Esophagus (tissue), 2 donors: ENCODE results near the gene CCR1. TPM values are rescaled to one million over a fixed set of nuclear protein-coding genes. Genes with fewer than 3 reads are reported as not detected.

Source experiments
- H3K27ac ChIP-seq, 2 donors: one replicate each; pipeline ENCODE4 v1.5.1; 2013; ENCODE audit warnings: low read depth in 2 of 2, mild to moderate bottlenecking in 2 of 2, inconsistent platforms in 1 of 2, low read length in 1 of 2, moderate library complexity in 1 of 2
- H3K27me3 ChIP-seq, 2 donors: one replicate each; pipeline ENCODE4 v1.6.1; 2013; ENCODE audit warnings: low read length in 2 of 2, control low read depth in 1 of 2, mild to moderate bottlenecking in 1 of 2; ENCODE audit not compliant: insufficient read depth in 2 of 2, control insufficient read depth in 1 of 2
- H3K36me3 ChIP-seq, 2 donors: one replicate each; pipeline ENCODE4 v1.6.1; 2013; ENCODE audit warnings: low read length in 1 of 2; ENCODE audit not compliant: control insufficient read depth in 2 of 2, insufficient read depth in 2 of 2
- H3K4me1 ChIP-seq, 2 donors: one replicate each; pipeline ENCODE4 v1.6.1; 2013; ENCODE audit warnings: low read length in 1 of 2; ENCODE audit not compliant: control insufficient read depth in 2 of 2, insufficient read depth in 2 of 2
- H3K4me3 ChIP-seq, 2 donors: one replicate each; pipeline ENCODE4 v1.5.1; 2013; ENCODE audit warnings: low read length in 2 of 2, mild to moderate bottlenecking in 2 of 2, low read depth in 1 of 2, moderate library complexity in 1 of 2
- H3K9me3 ChIP-seq, 2 donors: one replicate each; pipeline ENCODE4 v1.6.1; 2013; ENCODE audit warnings: mild to moderate bottlenecking in 2 of 2, low read depth in 1 of 2, low read length in 1 of 2, moderate library complexity in 1 of 2; ENCODE audit not compliant: control insufficient read depth in 2 of 2, insufficient read depth in 1 of 2
- WGBS, 2 donors: extraction: QIAGEN DNeasy Blood & Tissue Kit; methylation state at CpG; one replicate each; pipeline ENCODE4 v1.1.7; 2013; 5-methylcytosine and 5-hydroxymethylcytosine counted together
- polyA plus RNA-seq, 2 donors: library from polyadenylated mRNA; stranded (reverse); fragments of 200-250 nt; gene quantifications; one replicate each; pipeline ENCODE4 v1.2.3, GENCODE V29; 2013
- donor health status: healthy with polysubstance abuse.
- donor health status: Bipolar disorder and iron deficiency.

Gene CCR1
- polyA plus RNA-seq, 2 donors: 0.47 to 0.61 TPM

DNA sequence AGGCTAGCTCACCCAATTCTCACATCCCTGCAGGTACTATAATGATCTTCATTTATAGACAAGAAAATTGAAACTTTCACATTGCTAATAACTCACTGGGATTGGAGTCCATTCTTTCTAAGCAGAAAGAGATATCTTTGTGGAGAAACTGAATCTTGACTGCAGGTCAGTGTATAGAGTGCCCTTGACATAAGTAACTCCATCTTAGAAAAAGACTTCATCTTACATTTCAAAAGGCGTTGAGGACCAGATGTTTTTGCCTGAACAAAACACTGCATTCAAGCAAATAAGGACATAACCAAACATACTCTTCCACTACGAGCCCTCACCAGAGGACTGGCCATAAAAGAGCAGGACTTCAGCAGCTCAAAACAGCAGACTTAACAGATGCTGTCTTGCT lies 27.3 kb upstream of the CCR1 start:
- H3K27ac ChIP-seq: no peak overlapping the region

GRCh38 chr3:46233194-46233593 lies 25.1 kb upstream of the CCR1 start:
- Histone ChIP-seq H3K27ac (no peak overlapping the region), H3K9me3 (peaks cover 0 to 2% of the 10 kb centered on the region in 2 donors), H3K27me3 (no peaks in the 10 kb centered on the region), H3K36me3 (no peaks in the 10 kb centered on the region), H3K4me1 (no peaks in the 10 kb centered on the region), H3K4me3 (no peak overlapping the region)
- WGBS, 2 donors: 76 to 81% methylated on average over 6 of the region's 6 CpGs

More for the DNA sequence above, 27.3 kb upstream of the CCR1 start:
- no peaks in the 10 kb centered on the region for H3K27me3 ChIP-seq
- no peaks in the 10 kb centered on the region for H3K4me1 ChIP-seq
- no peaks in the 10 kb centered on the region for H3K36me3 ChIP-seq
- no peak overlapping the region for H3K4me3 ChIP-seq
- peaks cover 0 to 2% of the 10 kb centered on the region in 2 donors for H3K9me3 ChIP-seq
- 82 to 84% methylated on average over 2 of the region's 2 CpGs for WGBS, 2 donors

GRCh38 chr3:46231323-46231722 lies 23.2 kb upstream of the CCR1 start:
- Histone ChIP-seq H3K27me3 (no peaks in the 10 kb centered on the region), H3K9me3 (peaks cover 0 to 2% of the 10 kb centered on the region in 2 donors), H3K27ac (no peak overlapping the region), H3K36me3 (no peaks in the 10 kb centered on the region), H3K4me1 (no peaks in the 10 kb centered on the region), H3K4me3 (no peak overlapping the region)
- 76 to 81% methylated on average over 5 of the region's 5 CpGs for WGBS, 2 donors

- 61 to 62% methylated on average over 5 of the region's 5 CpGs for WGBS, 2 donors
Observed at GRCh38 chr3:46228260-46229242, 20.4 kb upstream of the CCR1 start.

GRCh38 chr3:46222435-46223161 lies 14.5 kb upstream of the CCR1 start:
- Histone ChIP-seq H3K9me3 (no peaks in the 10 kb centered on the region), H3K4me1 (peaks cover 0 to 3% of the 10 kb centered on the region in 2 donors), H3K27ac (no peak overlapping the region), H3K27me3 (no peaks in the 10 kb centered on the region), H3K4me3 (no peak overlapping the region), H3K36me3 (no peaks in the 10 kb centered on the region)
- WGBS, 2 donors: 34 to 44% methylated on average over 7 of the region's 7 CpGs

More at GRCh38 chr3:46228260-46229242, 20.4 kb upstream of the CCR1 start:
- H3K27ac ChIP-seq: no peak overlapping the region
- no peaks in the 10 kb centered on the region for H3K36me3 ChIP-seq
- H3K27me3 ChIP-seq: no peaks in the 10 kb centered on the region
- H3K4me3 ChIP-seq: no peak overlapping the region
- H3K4me1 ChIP-seq: no peaks in the 10 kb centered on the region
- H3K9me3 ChIP-seq: no peaks in the 10 kb centered on the region

GRCh38 chr3:46221938-46222337 lies 13.8 kb upstream of the CCR1 start:
- H3K4me1 ChIP-seq: peaks cover 0 to 3% of the 10 kb centered on the region in 2 donors
- no peaks in the 10 kb centered on the region for H3K36me3 ChIP-seq
- H3K4me3 ChIP-seq: no peak overlapping the region
- H3K27ac ChIP-seq: no peak overlapping the region
- 69 to 85% methylated on average over 1 of the region's 1 CpG for WGBS, 2 donors
- no peaks in the 10 kb centered on the region for H3K27me3 ChIP-seq
- H3K9me3 ChIP-seq: no peaks in the 10 kb centered on the region

- no peaks in the 10 kb centered on the region for H3K27me3 ChIP-seq
- H3K9me3 ChIP-seq: no peaks in the 10 kb centered on the region
- H3K4me1 ChIP-seq: peaks cover 0 to 3% of the 10 kb centered on the region in 2 donors
- H3K4me3 ChIP-seq: no peak overlapping the region
- 42 to 59% methylated on average over 4 of the region's 4 CpGs for WGBS, 2 donors
- H3K27ac ChIP-seq: no peak overlapping the region
- H3K36me3 ChIP-seq: no peaks in the 10 kb centered on the region
Observed at GRCh38 chr3:46221391-46221790, 13.3 kb upstream of the CCR1 start.

GRCh38 chr3:46218196-46218709 lies 10.1 kb upstream of the CCR1 start:
- no peaks in the 10 kb centered on the region for H3K36me3 ChIP-seq
- no peak overlapping the region for H3K27ac ChIP-seq
- no peaks in the 10 kb centered on the region for H3K27me3 ChIP-seq
- H3K9me3 ChIP-seq: no peaks in the 10 kb centered on the region
- WGBS, 2 donors: 82 to 90% methylated on average over 2 of the region's 2 CpGs
- H3K4me1 ChIP-seq: peaks cover 3 to 4% of the 10 kb centered on the region in 2 donors
- H3K4me3 ChIP-seq: no peak overlapping the region

GRCh38 chr3:46215810-46216414 lies 7.8 kb upstream of the CCR1 start:
- Histone ChIP-seq H3K4me1 (peaks cover 0 to 4% of the 10 kb centered on the region in 2 donors), H3K27me3 (no peaks in the 10 kb centered on the region), H3K9me3 (no peaks in the 10 kb centered on the region), H3K27ac (no peak overlapping the region), H3K36me3 (no peaks in the 10 kb centered on the region), H3K4me3 (no peak overlapping the region)
- WGBS, 2 donors: 52 to 62% methylated on average over 4 of the region's 4 CpGs
